Natural killer cell (primary cell): ENCODE results near the gene POU2F2. TPM values are rescaled to one million over a fixed set of nuclear protein-coding genes. Genes with fewer than 3 reads are reported as not detected.

Source experiments
- ATAC-seq, 3 donors: fragments of 150-1000 bp in 2 of 3; fragments of 200-7000 bp in 1 of 3; cut with Tn5 transposase; 1 replicate in 1 of 3; 2 replicates in 2 of 3; pipeline ENCODE4 v1.10.0; 2021; ENCODE audit warnings: mild to moderate bottlenecking in 2 of 3, moderate library complexity in 2 of 3
- DNase-seq, 2 donors: peaks; one replicate each; pipeline versions ENCODE4 v3.0.0 to v3.0.0-alpha.2; 2013 to 2021; ENCODE audit warnings: mixed read lengths in 1 of 2
- H3K27ac ChIP-seq: one replicate; pipeline ENCODE4 v1.5.1; 2013; ENCODE audit warnings: mild to moderate bottlenecking, low read length
- H3K27me3 ChIP-seq: one replicate; pipeline ENCODE4 v1.6.1; 2013; ENCODE audit warnings: low read length; ENCODE audit not compliant: control insufficient read depth, insufficient read depth
- H3K36me3 ChIP-seq: one replicate; pipeline ENCODE4 v1.6.1; 2013; ENCODE audit warnings: low read length; ENCODE audit not compliant: control insufficient read depth, insufficient read depth
- H3K4me1 ChIP-seq: one replicate; pipeline ENCODE4 v1.6.1; 2013; ENCODE audit warnings: low read length; ENCODE audit not compliant: control insufficient read depth, insufficient read depth
- H3K4me3 ChIP-seq: one replicate; pipeline ENCODE4 v1.5.1; 2013; ENCODE audit warnings: low read length
- H3K9me3 ChIP-seq: one replicate; pipeline ENCODE4 v1.6.1; 2013; ENCODE audit warnings: low read length; ENCODE audit not compliant: control insufficient read depth, insufficient read depth
- H3K27ac Mint-ChIP-seq, 2 donors: one replicate each; pipeline ENCODE4 v1.8.0; 2022; ENCODE audit warnings: mild to moderate bottlenecking in 2 of 2, mixed read lengths in 2 of 2, moderate library complexity in 1 of 2
- H3K27me3 Mint-ChIP-seq, 2 donors: one replicate each; pipeline ENCODE4 v1.8.0; 2022; ENCODE audit warnings: low read depth in 2 of 2, mixed read lengths in 2 of 2
- H3K36me3 Mint-ChIP-seq: one replicate; pipeline ENCODE4 v1.8.0; 2022; ENCODE audit warnings: mixed read lengths
- H3K4me1 Mint-ChIP-seq, 2 donors: one replicate each; pipeline ENCODE4 v1.8.0; 2022; ENCODE audit warnings: mixed read lengths in 2 of 2
- H3K4me3 Mint-ChIP-seq: one replicate; pipeline ENCODE4 v1.8.0; 2022; ENCODE audit warnings: mild to moderate bottlenecking, moderate library complexity, mixed read lengths
- H3K9me3 Mint-ChIP-seq, 2 donors: one replicate each; pipeline ENCODE4 v1.8.0; 2022; ENCODE audit warnings: mixed read lengths in 2 of 2
- CTCF ChIP-seq: fragments of 200-600 bp; IDR thresholded peaks from one replicate; pipeline ENCODE4 v1.8.0; 2022; ENCODE audit warnings: antibody characterized with exemption
- WGBS: methylation state at CpG from one replicate; pipeline ENCODE4 v1.1.7; 2013; ENCODE audit warnings: missing lambda C conversion rate; ENCODE audit not compliant: insufficient coverage; 5-methylcytosine and 5-hydroxymethylcytosine counted together
- intact Hi-C: fragments of 100-400 bp; cut with micrococcal nuclease; formaldehyde crosslinking; loops from one replicate; pipeline ENCODE4 v1.14.2; 2022
- total RNA-seq, 4 donors: library from RNA; stranded (reverse); fragments of 120-200 nt in 1 of 4; gene quantifications; one replicate each; pipeline versions ENCODE4 v1.2.3 to v1.2.4, GENCODE V29; 2013 to 2022

The POU2F2 gene
- total RNA-seq, 3 donors from 2014 or later (not counting 1 experiment from before 2014, with no cell fraction given): 27.3 to 40.8 (median 29.3) TPM

DNA sequence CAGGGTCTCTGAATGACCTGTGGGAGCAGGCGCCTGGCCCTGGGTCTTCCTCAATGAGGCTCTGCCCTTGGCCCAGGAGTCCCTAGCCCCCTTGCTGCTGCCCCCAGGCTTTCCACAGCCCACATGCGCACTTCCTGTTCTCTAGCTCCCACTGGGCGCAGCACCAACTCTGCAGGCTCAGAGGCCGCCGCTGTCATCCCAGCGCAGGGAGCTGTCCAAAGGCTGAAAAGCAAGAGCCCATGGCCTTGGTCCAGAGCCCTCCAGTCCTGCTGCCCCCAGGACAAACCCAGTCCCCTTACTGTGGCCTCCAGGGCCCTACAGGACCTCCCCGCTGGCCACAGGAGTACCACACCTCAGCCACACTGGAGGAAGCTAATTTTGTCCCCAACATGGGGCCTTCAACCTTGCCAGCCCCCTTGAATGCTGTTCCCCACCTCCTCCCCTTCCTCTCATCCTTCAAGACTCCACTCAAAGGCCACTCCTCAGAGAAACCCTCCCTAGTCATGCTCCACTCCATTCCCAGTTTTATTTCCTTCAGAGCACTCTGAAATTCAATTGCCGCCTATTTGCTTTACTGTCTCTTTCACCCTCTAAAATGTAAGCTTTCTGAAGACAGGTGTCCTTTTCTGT, 8.0 kb upstream of the POU2F2 start:
- Mint-ChIP-seq H3K27ac (no peak overlapping the region), H3K4me3 (no peak overlapping the region), H3K36me3 (no peaks in the 10 kb centered on the region), H3K27me3 (no peaks in the 10 kb centered on the region), H3K4me1 (peaks cover 10 to 27% of the 10 kb centered on the region in 2 donors), H3K9me3 (no peaks in the 10 kb centered on the region)
- Histone ChIP-seq H3K9me3 (no peaks in the 10 kb centered on the region), H3K36me3 (no peaks in the 10 kb centered on the region), H3K27me3 (no peaks in the 10 kb centered on the region), H3K27ac (no peak overlapping the region), H3K4me1 (peaks cover 9% of the 10 kb centered on the region), H3K4me3 (no peak overlapping the region)
- 25% methylated on average over 8 of the region's 8 CpGs for WGBS
- intact Hi-C loops: no loop called here
- peak; percentile 35 to 47 for DNase-seq
- TF ChIP-seq CTCF: no peak
- peak; percentile 54 to 73 (median 72) for ATAC-seq

GRCh38 chr19:42134535-42135070, 2.4 kb upstream of the POU2F2 start:
- DNase-seq: no peak
- Mint-ChIP-seq H3K4me3 (no peak overlapping the region), H3K27ac (no peak overlapping the region)

DNA sequence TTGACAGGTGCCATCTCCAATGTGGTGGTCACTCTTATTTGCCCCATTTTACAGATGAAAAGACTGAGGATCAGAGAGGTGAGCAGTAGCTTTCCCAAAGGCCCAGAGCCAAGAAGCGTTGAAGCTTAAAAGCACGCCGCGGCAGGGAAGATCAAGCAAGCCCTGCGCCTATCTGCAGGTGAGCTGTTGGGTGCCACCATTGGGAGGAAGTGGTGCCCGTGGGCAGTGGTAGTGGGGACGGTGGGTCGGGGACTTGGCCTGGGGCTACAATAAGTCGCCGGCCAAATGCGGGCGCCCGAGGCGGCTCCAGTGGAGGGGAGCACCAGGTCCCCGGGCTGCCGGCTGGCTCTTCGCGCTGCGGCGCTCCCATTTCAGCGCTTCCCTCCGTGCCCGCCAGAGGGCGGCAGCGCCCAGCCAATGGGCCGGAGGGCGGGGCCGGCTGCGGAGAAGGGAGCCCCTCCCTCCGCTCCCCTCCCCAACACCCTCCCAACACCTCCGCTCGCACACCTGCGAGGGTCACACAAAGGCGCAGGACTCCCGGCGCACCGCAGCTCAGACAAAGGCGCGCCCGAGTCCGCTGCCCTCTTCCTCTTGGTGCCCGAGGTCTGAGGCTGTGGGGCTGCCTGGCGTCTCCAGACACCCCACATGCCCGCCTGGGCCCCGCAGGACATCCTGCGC, 744 bp upstream of the POU2F2 start:
- peak; percentile 100 for TF ChIP-seq CTCF
- peak; percentile 83 to 92 for DNase-seq
- H3K27me3 Mint-ChIP-seq: no peaks in the 10 kb centered on the region
- peak; percentile 74 to 86 (median 77) for ATAC-seq
- H3K27ac Mint-ChIP-seq: peak overlapping the region; percentile 58 to 86
- WGBS: under 1% methylated on average over 46 of the region's 46 CpGs
- H3K27ac ChIP-seq: peak overlapping the region; percentile 49
- H3K36me3 Mint-ChIP-seq: no peaks in the 10 kb centered on the region
- H3K4me3 Mint-ChIP-seq: peak overlapping the region; percentile 80
- peaks cover 36 to 73% of the 10 kb centered on the region in 2 donors for H3K4me1 Mint-ChIP-seq
- H3K9me3 Mint-ChIP-seq: no peaks in the 10 kb centered on the region
- intact Hi-C loops: loop anchor here (1.0 to 5.0 kb wide), 7 partner anchors 25 to 192 kb away; partner anchors contain the start of gene MEGF8
- no peaks in the 10 kb centered on the region for H3K27me3 ChIP-seq
- H3K4me3 ChIP-seq: peak overlapping the region; percentile 73
- H3K36me3 ChIP-seq: no peaks in the 10 kb centered on the region
- peaks cover 73% of the 10 kb centered on the region for H3K4me1 ChIP-seq
- H3K9me3 ChIP-seq: no peaks in the 10 kb centered on the region

More at GRCh38 chr19:42134535-42135070, 2.4 kb upstream of the POU2F2 start:
- Mint-ChIP-seq H3K27me3 (no peaks in the 10 kb centered on the region), H3K36me3 (no peaks in the 10 kb centered on the region), H3K4me1 (peaks cover 36 to 65% of the 10 kb centered on the region in 2 donors), H3K9me3 (no peaks in the 10 kb centered on the region)
- Histone ChIP-seq H3K4me1 (peaks cover 63% of the 10 kb centered on the region), H3K27ac (no peak overlapping the region), H3K4me3 (no peak overlapping the region), H3K9me3 (no peaks in the 10 kb centered on the region), H3K27me3 (no peaks in the 10 kb centered on the region), H3K36me3 (no peaks in the 10 kb centered on the region)
- WGBS: 91% methylated on average over 26 of the region's 26 CpGs
- intact Hi-C loops: loop anchor here (5.0 kb wide), 1 partner anchor 63 kb away; no protein-coding TSS in a partner anchor
- no peak for ATAC-seq
- TF ChIP-seq CTCF: no peak
